Stimulated activated CD8-positive, alpha-beta memory T cell treated with anti-CD3 and anti-CD28 coated beads, Interleukin-7, amount 100 ng/mL, for 24 hours (primary cell): Measurements from ENCODE around the gene WEE1.
"Not testable (repeated sequence)": the region's sequence is repeated elsewhere in the genome, so short reads cannot be mapped to it uniquely, and the experiment has no call there.

Source experiments
- DNase-seq: peaks from one replicate; pipeline ENCODE4 v3.0.0-alpha.2; 2020; ENCODE audit warnings: low read depth

Gene WEE1

DNA sequence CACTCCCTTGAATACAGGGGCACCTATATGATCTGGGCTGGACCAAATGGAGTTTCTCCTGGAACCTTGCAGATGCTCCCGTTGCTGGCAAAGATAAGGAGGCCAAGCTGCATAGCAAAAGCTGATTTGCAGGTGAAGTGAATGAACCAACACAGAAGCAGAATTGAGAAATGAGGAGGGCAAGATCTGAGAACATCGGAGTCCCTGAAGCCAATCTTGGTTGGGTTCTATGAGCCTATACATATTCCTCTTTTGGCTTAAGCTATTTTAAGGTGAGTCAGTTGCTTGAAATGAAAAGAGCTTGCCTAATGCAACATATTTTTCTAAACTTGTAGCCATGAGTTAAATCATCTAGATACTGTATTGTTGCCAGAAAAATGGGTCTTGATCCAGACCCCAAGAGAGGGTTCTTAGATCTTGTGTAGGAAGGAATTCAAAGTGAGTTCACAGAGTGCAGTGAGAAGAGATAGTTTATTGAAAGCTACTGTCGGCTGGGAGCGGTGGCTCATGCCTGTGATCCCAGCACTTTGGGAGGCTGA, 23.5 kb downstream of the WEE1 start:
- DNase-seq: no peak

- DNase-seq: no peak
Observed at GRCh38 chr11:9600166-9600565, 26.7 kb downstream of the WEE1 start.

DNA sequence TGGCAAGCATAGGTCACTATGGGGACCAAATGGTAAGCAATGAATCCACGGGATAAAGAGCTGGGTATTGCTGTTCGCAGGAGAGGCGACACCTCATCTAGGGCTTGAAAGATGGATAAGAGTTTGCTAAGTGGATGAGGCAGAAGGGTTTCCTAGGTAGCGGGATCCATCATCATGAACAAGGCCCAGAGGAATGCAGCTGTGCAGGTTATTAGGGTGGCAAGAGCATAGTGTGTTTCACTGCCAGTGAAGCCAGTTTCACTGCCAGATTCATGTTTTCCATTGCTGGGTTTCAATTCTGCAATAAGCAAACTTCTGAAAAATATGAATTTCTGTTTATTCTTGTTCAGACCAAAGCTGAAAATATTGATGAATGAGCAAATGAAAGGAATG, 27.2 kb downstream of the WEE1 start:
- DNase-seq: no peak

- DNase-seq: no peak
Observed at GRCh38 chr11:9601037-9601875, 27.8 kb downstream of the WEE1 start.

DNA sequence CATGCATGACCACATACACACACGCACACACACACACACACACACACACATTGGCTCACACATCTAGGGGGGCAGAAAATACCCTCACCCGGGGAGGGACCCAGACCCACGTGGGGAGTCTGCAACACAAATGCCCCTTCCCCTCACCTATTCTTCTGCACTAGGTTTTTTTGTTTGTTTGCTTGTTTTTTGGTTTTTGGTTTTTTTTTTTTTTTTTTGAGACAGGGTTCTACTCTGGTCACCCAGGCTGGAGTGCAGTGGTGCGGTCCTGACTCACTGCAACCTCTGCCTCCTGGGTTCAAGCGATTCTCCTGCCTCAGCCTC, 28.4 kb downstream of the WEE1 start:
- no peak for DNase-seq

DNA sequence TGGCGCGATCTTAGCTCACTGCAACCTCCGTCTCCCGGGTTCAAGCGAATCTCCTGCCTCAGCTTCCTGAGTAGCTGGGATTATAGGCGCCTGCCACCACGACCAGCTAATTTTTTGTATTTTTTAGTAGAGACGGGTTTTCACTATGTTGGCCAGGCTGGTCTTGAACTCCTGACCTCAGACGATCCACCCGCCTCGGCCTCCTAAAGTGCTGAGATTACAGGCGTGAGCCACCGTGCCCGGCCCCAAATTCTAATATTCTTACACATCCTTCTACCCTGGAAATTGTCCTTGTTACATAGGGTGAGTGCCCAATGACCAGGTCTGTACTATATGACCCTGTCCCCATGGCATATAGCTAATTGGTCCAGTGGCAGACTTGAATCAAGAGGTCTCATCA, 29.7 kb downstream of the WEE1 start:
- not testable (repeated sequence) for DNase-seq

- no peak for DNase-seq
Observed at GRCh38 chr11:9604134-9604533, 30.7 kb downstream of the WEE1 start.

DNA sequence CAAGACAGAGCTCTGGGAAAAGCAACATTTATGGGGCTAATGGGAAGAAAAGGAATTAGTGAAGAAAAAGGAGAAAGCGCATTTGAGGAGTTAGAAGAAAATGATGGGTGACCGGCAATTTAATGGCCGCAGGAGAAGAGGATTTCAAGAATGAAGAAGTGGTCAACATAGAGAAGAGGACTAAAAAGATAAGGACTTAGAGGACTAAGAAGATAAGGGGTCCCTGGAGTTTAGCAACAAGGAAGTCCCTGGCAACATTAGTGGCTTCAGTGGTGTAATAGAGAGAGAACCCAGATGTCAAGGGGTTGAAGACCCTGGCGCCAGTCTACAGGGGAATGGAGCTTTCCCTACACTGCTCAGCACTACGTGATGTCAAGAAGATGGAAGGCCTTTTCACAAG, 32.3 kb downstream of the WEE1 start:
- no peak for DNase-seq

- no peak for DNase-seq
Observed at GRCh38 chr11:9606809-9607510, 33.5 kb downstream of the WEE1 start.

GRCh38 chr11:9607511-9607899, 34.0 kb downstream of the WEE1 start:
- no peak for DNase-seq

DNA sequence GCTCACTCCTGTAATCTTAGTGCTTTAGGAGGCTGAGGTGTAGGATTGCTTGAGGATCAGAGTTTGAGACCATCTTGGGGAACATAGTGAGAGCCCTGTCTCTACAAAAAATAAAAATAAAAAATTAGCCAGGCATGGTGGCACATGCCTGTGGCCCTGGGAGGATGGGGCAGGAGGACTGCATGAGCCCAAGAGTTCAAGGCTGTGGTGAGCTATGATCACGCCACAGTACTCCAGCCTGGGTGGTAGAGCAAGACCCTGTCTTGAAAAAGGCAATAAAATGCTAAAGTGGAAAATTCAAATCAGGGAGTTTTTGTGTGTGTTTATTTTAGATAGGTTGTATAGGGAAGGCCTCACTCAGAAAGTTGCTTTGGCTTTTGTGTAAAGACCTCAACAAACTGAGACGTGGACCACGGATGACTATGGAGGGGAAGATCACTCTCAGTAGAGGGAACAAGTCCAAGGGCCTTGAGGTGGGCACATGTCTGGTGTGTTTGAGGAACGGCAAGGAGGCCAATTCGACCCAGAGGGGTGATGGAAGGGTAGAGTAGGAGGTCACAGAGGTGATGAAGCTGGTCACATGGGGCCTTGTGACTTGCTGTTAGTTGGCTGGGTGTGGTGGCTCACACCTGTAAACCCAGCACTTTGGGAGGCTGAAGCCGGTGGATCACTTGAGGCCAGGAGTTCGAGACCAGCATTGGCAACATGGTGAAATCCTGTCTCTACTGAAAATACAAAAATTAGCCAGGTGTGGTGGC, 35.7 kb downstream of the WEE1 start:
- DNase-seq: no peak

- no peak for DNase-seq
Observed at GRCh38 chr11:9609841-9610240, 36.4 kb downstream of the WEE1 start.

GRCh38 chr11:9613118-9613829, 39.8 kb downstream of the WEE1 start:
- peak; percentile 71 for DNase-seq

GRCh38 chr11:9613830-9614762, 40.6 kb downstream of the WEE1 start:
- peak; percentile 78 for DNase-seq

- no peak for DNase-seq
Observed at GRCh38 chr11:9615031-9615451, 41.6 kb downstream of the WEE1 start.

- DNase-seq: no peak
Observed at GRCh38 chr11:9616042-9616675, 42.7 kb downstream of the WEE1 start.

DNA sequence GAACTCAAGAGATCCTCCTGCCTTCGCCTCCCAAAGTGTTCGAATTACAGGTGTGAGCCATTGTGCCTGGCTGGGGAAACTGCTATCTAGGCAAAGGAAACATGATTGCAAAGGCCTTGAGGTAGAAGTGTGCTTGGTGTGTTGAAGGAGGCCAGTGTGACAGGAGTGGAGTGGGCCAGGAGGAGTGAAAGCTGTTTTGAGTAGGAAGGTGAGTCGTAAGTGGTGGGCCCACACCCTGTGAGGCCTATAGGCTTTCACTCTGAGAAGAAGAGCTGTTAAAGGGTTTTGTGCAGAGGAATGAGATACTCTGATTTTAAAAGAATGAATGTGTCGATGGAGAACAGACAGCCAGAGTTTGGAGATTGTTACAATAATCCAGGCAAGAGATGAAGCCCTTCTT, 43.4 kb downstream of the WEE1 start:
- DNase-seq: no peak

DNA sequence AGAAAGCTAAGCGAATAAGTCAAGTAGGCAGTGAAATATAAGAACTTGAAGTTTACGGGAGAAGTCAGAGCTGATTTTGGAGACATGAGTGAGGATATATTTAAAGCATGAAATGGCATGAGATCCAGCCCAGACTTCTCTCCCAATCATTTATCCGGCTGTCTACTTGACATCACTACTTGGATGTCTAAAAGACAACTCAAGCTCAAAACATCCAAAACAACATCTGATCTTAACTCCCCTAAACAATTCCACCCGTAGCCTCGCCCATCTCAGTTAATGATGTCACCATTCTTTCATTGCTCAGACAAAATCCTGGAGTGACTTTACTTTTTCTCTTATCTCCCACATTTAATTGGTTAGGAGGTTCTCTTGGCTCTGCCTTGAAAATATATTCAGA, 44.5 kb downstream of the WEE1 start:
- no peak for DNase-seq

DNA sequence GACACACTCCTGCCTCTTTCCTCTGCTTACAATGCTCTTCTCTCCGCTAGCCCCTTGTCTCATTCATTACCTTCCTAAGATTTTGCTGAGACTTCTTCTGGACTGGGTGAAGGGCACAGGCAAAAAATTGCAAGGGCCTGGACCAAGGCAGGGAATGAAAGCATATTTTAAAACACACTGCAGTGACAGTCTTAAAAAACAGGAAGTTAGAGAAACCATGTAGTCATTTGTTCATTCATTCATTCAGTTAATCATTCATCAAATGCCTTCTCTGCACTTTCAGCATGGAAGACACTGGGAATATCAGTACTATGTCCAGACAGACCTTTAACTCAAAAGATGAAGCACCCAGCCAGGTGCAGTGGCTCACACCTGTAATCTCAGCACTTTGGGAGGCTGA, 45.5 kb downstream of the WEE1 start:
- DNase-seq: no peak

DNA sequence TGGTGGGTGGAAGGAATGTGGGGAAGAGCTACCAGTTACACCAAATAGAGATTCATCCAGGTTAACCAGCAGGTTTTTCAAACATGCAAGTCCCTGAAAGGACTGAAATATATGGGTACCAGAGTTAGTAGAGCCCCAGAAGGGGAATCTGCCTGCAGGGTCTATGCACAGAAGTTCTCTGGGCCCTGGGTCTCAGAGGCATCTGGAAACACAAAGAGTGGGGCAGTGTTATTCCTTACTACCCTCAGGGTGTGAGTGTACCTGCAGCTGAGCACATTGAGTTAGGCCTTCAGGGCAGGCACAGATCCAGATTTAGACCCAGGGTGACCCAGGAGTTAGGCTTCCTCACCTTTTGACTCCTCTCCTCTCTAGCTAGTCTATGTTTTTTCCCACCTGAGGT, 46.5 kb downstream of the WEE1 start:
- DNase-seq: no peak
